GM23248 (cell line): ENCODE measurements around the gene IGFN1.

Source experiments
- EZH2 ChIP-seq: fragments of 200-600 bp; sonication (generic); IDR thresholded peaks from 2 replicates; pipeline ENCODE4 v1.6.1; 2018; ENCODE audit warnings: antibody characterized with exemption, mild to moderate bottlenecking; ENCODE audit not compliant: insufficient read depth, poor library complexity, severe bottlenecking
- EZH2phosphoT487 ChIP-seq: fragments of 200-600 bp; sonication (generic); IDR thresholded peaks from 2 replicates; pipeline ENCODE4 v1.6.1; 2018; ENCODE audit warnings: antibody characterized with exemption, moderate library complexity, mild to moderate bottlenecking, low read depth; ENCODE audit not compliant: insufficient read depth

GRCh38 chr1:201154389-201155165 is 36.0 kb upstream of the IGFN1 start, which contains the start of gene TMEM9:
- TF ChIP-seq EZH2 (no peak), EZH2phosphoT487 (no peak)
